CD4-positive, alpha-beta T cell treated with Interleukin-15 for 4 hours (primary cell): ENCODE measurements around the gene CDK19.
"Not testable (repeated sequence)": the region's sequence is repeated elsewhere in the genome, so short reads cannot be mapped to it uniquely, and the experiment has no call there.

ENCODE experiments used
- DNase-seq: peaks from one replicate; pipeline ENCODE4 v3.0.0-alpha.2; 2020; ENCODE audit warnings: low spot score

The CDK19 gene

GRCh38 chr6:110577596-110578167, 237.6 kb downstream of the CDK19 start:
- not testable (repeated sequence) for DNase-seq

- no peak for DNase-seq
Observed at GRCh38 chr6:110575925-110576463, 239.3 kb downstream of the CDK19 start.

GRCh38 chr6:110574817-110575216, 240.5 kb downstream of the CDK19 start:
- no peak for DNase-seq

- no peak for DNase-seq
Observed at GRCh38 chr6:110573537-110573936, 241.7 kb downstream of the CDK19 start.

- no peak for DNase-seq
Observed at GRCh38 chr6:110573136-110573535, 242.1 kb downstream of the CDK19 start.

- DNase-seq, result peak; percentile 16
Observed at GRCh38 chr6:110567957-110568696, 247.1 kb downstream of the CDK19 start.

GRCh38 chr6:110566346-110567125, 248.7 kb downstream of the CDK19 start:
- no peak for DNase-seq

- DNase-seq, result no peak
Observed at GRCh38 chr6:110564703-110565421, 250.4 kb downstream of the CDK19 start.

GRCh38 chr6:110563711-110564110, 251.6 kb downstream of the CDK19 start:
- DNase-seq, result no peak

GRCh38 chr6:110562316-110562915, 252.9 kb downstream of the CDK19 start:
- DNase-seq, result no peak

- DNase-seq, result no peak
Observed at GRCh38 chr6:110561696-110562095, 253.6 kb downstream of the CDK19 start.

- no peak for DNase-seq
Observed at GRCh38 chr6:110561008-110561396, 254.3 kb downstream of the CDK19 start.

GRCh38 chr6:110560239-110561007, 254.8 kb downstream of the CDK19 start:
- peak; percentile 3 for DNase-seq
